Neuronal stem cell (in vitro differentiated cells): ENCODE measurements around the gene TNN.

ENCODE experiments used
- DNase-seq: peaks from one replicate; pipeline ENCODE4 v3.0.0-alpha.2; 2013; ENCODE audit warnings: low spot score
- H2AFZ ChIP-seq: one replicate; pipeline ENCODE4 v1.6.1; 2013; ENCODE audit warnings: mild to moderate bottlenecking, low read length, inconsistent platforms
- H2AK5ac ChIP-seq: 2 replicates; pipeline ENCODE4 v1.6.1; 2013; ENCODE audit warnings: low read depth, mild to moderate bottlenecking, inconsistent platforms, low read length, moderate library complexity, mixed read lengths
- H2BK120ac ChIP-seq: 2 replicates; pipeline ENCODE4 v1.6.1; 2013; ENCODE audit warnings: low read depth, mild to moderate bottlenecking, inconsistent platforms, low read length, moderate library complexity, mixed read lengths
- H2BK12ac ChIP-seq: one replicate; pipeline ENCODE4 v1.6.1; 2013; ENCODE audit warnings: low read length, inconsistent platforms
- H2BK15ac ChIP-seq: 2 replicates; pipeline ENCODE4 v1.6.1; 2013; ENCODE audit warnings: mild to moderate bottlenecking, low read length, inconsistent platforms, mixed read lengths
- H2BK5ac ChIP-seq: one replicate; pipeline ENCODE4 v1.6.1; 2013; ENCODE audit warnings: inconsistent platforms, mild to moderate bottlenecking, low read length, moderate library complexity
- H3K14ac ChIP-seq: one replicate; pipeline ENCODE4 v1.6.1; 2013; ENCODE audit warnings: low read length, inconsistent platforms
- H3K18ac ChIP-seq: 2 replicates; pipeline ENCODE4 v1.6.1; 2013; ENCODE audit warnings: low read length, inconsistent platforms
- H3K23ac ChIP-seq: 2 replicates; pipeline ENCODE4 v1.6.1; 2013; ENCODE audit warnings: low read depth, mild to moderate bottlenecking, mixed read lengths, low read length, inconsistent platforms; ENCODE audit not compliant: poor library complexity
- H3K27ac ChIP-seq: replicated peaks from 3 replicates; pipeline ENCODE4 v1.5.1; 2013; ENCODE audit warnings: low read length, inconsistent platforms
- H3K27me3 ChIP-seq, 3 experiments: 2 replicates each; pipeline ENCODE4 v1.6.1; 2013; ENCODE audit warnings: low read length in 3 of 3, mild to moderate bottlenecking in 2 of 3, inconsistent platforms in 1 of 3, low read depth in 1 of 3, mixed read lengths in 1 of 3, moderate library complexity in 1 of 3; ENCODE audit not compliant: control insufficient read depth in 3 of 3, insufficient read depth in 3 of 3
- H3K36me3 ChIP-seq, 2 donors: replicated peaks in 1 of 2; 2 replicates each; pipeline ENCODE4 v1.6.1; 2013; ENCODE audit warnings: low read length in 2 of 2; ENCODE audit not compliant: control insufficient read depth in 2 of 2, insufficient read depth in 2 of 2
- H3K4ac ChIP-seq: 2 replicates; pipeline ENCODE4 v1.6.1; 2013; ENCODE audit warnings: inconsistent platforms, mild to moderate bottlenecking, low read length, moderate library complexity
- H3K4me1 ChIP-seq, 2 donors: 1 replicate in 1 of 2; 2 replicates in 1 of 2; pipeline ENCODE4 v1.6.1; 2013; ENCODE audit warnings: low read length in 2 of 2, low read depth in 1 of 2; ENCODE audit not compliant: control insufficient read depth in 2 of 2, insufficient read depth in 1 of 2
- H3K4me2 ChIP-seq: one replicate; pipeline ENCODE4 v1.6.1; 2013; ENCODE audit warnings: mild to moderate bottlenecking, low read length, inconsistent platforms; ENCODE audit not compliant: insufficient read depth, poor library complexity, severe bottlenecking
- H3K4me3 ChIP-seq, 2 donors: 2 replicates each; pipeline ENCODE4 v1.5.1; 2013; ENCODE audit warnings: low read length in 2 of 2, mild to moderate bottlenecking in 2 of 2, inconsistent platforms in 1 of 2, moderate library complexity in 1 of 2
- H3K79me1 ChIP-seq: one replicate; pipeline ENCODE4 v1.6.1; 2013; ENCODE audit warnings: low read depth, mild to moderate bottlenecking, inconsistent platforms, low read length, moderate library complexity
- H3K9ac ChIP-seq: one replicate; pipeline ENCODE4 v1.6.1; 2013; ENCODE audit warnings: mild to moderate bottlenecking, low read depth, low read length, inconsistent platforms; ENCODE audit not compliant: poor library complexity
- H3K9me3 ChIP-seq, 2 donors: replicated peaks in 1 of 2; 2 replicates each; pipeline versions ENCODE3 to v1.6.1; 2013; ENCODE audit warnings: low read length in 2 of 2, mild to moderate bottlenecking in 2 of 2, inconsistent platforms in 1 of 2, low read depth in 1 of 2, mixed read lengths in 1 of 2, moderate library complexity in 1 of 2; ENCODE audit not compliant: control insufficient read depth in 2 of 2, insufficient read depth in 1 of 2
- H4K8ac ChIP-seq: one replicate; pipeline ENCODE4 v1.6.1; 2013; ENCODE audit warnings: low read depth, mild to moderate bottlenecking, inconsistent platforms, low read length, moderate library complexity
- H4K91ac ChIP-seq: one replicate; pipeline ENCODE4 v1.6.1; 2013; ENCODE audit warnings: low read length, low read depth, mild to moderate bottlenecking, inconsistent platforms; ENCODE audit not compliant: poor library complexity
- WGBS, 2 donors: extraction: QIAGEN DNeasy Blood & Tissue Kit; methylation state at CpG; one replicate each; pipeline ENCODE4 v1.1.7; 2013; ENCODE audit warnings: missing lambda C conversion rate in 2 of 2, mixed read lengths in 1 of 2; ENCODE audit not compliant: insufficient read length in 2 of 2, insufficient replicate concordance in 1 of 2; ENCODE audit errors: extremely low coverage in 2 of 2; 5-methylcytosine and 5-hydroxymethylcytosine counted together

TNN gene

GRCh38 chr1:175116903-175117302, 49.3 kb downstream of the TNN start:
- H4K8ac ChIP-seq = no peak overlapping the region
- H3K18ac ChIP-seq = no peak overlapping the region
- no CpG with 5 or more reads among the region's 11 CpGs for WGBS, 2 donors

GRCh38 chr1:175118375-175119367, 51.0 kb downstream of the TNN start:
- Histone ChIP-seq H3K36me3 (no peaks in the 10 kb centered on the region), H3K27me3 (no peaks in the 10 kb centered on the region), H2AK5ac (no peak overlapping the region), H3K4me2 (no peak overlapping the region), H3K9ac (peak overlapping the region; percentile 10), H2BK15ac (no peak overlapping the region), H4K91ac (no peak overlapping the region), H3K4me3 (no peak overlapping the region), H2BK5ac (no peak overlapping the region), H3K23ac (peak overlapping the region; percentile 23), H4K8ac (no peak overlapping the region), H3K79me1 (no peaks in the 10 kb centered on the region), H3K9me3 (no peaks in the 10 kb centered on the region), H3K4ac (no peak overlapping the region), H2BK120ac (no peak overlapping the region), H3K4me1 (no peaks in the 10 kb centered on the region), H3K27ac (no peak overlapping the region), H2AFZ (peak overlapping the region; percentile 7), H3K18ac (peak overlapping the region; percentile 46), H2BK12ac (no peak overlapping the region), H3K14ac (no peak overlapping the region)
- WGBS, 2 donors = no CpG with 5 or more reads among the region's 13 CpGs
- DNase-seq = no peak

More at GRCh38 chr1:175116903-175117302, 49.3 kb downstream of the TNN start:
- H4K91ac ChIP-seq = no peak overlapping the region
- H3K14ac ChIP-seq = peak overlapping the region; percentile 41
- H3K4me1 ChIP-seq = no peaks in the 10 kb centered on the region
- peaks cover 0 to 3% of the 10 kb centered on the region in 2 donors for H3K9me3 ChIP-seq
- H3K4ac ChIP-seq = no peak overlapping the region
- no peak overlapping the region for H2BK120ac ChIP-seq
- no peak overlapping the region for H2BK15ac ChIP-seq
- no peak overlapping the region for H2BK5ac ChIP-seq
- no peaks in the 10 kb centered on the region for H3K27me3 ChIP-seq
- no peaks in the 10 kb centered on the region for H3K79me1 ChIP-seq
- no peaks in the 10 kb centered on the region for H3K36me3 ChIP-seq
- no peak overlapping the region for H2AFZ ChIP-seq
- H3K27ac ChIP-seq = no peak overlapping the region
- DNase-seq = no peak
- no peak overlapping the region for H3K4me2 ChIP-seq
- no peak overlapping the region for H3K9ac ChIP-seq
- H3K4me3 ChIP-seq = no peak overlapping the region
- no peak overlapping the region for H2BK12ac ChIP-seq
- H3K23ac ChIP-seq = no peak overlapping the region
- no peak overlapping the region for H2AK5ac ChIP-seq

GRCh38 chr1:175120511-175120910, 52.9 kb downstream of the TNN start:
- no peak overlapping the region for H2BK120ac ChIP-seq
- no peak overlapping the region for H3K4me3 ChIP-seq
- no peak overlapping the region for H3K4ac ChIP-seq
- no peak overlapping the region for H2BK15ac ChIP-seq
- H3K23ac ChIP-seq = no peak overlapping the region
- no peaks in the 10 kb centered on the region for H3K36me3 ChIP-seq
- DNase-seq = no peak
- H3K27me3 ChIP-seq = no peaks in the 10 kb centered on the region
- no peaks in the 10 kb centered on the region for H3K9me3 ChIP-seq
- no CpG with 5 or more reads among the region's 1 CpG for WGBS, 2 donors
- no peak overlapping the region for H2BK12ac ChIP-seq
- no peaks in the 10 kb centered on the region for H3K4me1 ChIP-seq
- H2BK5ac ChIP-seq = no peak overlapping the region
- H3K4me2 ChIP-seq = no peak overlapping the region
- H2AFZ ChIP-seq = no peak overlapping the region
- H4K8ac ChIP-seq = no peak overlapping the region
- no peaks in the 10 kb centered on the region for H3K79me1 ChIP-seq
- no peak overlapping the region for H3K14ac ChIP-seq
- H3K18ac ChIP-seq = no peak overlapping the region
- H2AK5ac ChIP-seq = no peak overlapping the region
- H4K91ac ChIP-seq = no peak overlapping the region
- H3K27ac ChIP-seq = no peak overlapping the region
- H3K9ac ChIP-seq = no peak overlapping the region

- H3K18ac ChIP-seq = no peak overlapping the region
- H2BK15ac ChIP-seq = no peak overlapping the region
- no peaks in the 10 kb centered on the region for H3K79me1 ChIP-seq
- H3K4ac ChIP-seq = no peak overlapping the region
- peaks cover 0 to 8% (median 0%) of the 10 kb centered on the region in 3 experiments for H3K27me3 ChIP-seq
- no peak overlapping the region for H2BK5ac ChIP-seq
- H3K4me2 ChIP-seq = no peak overlapping the region
- no peak overlapping the region for H4K8ac ChIP-seq
- no CpG with 5 or more reads among the region's 1 CpG for WGBS, 2 donors
- no peak overlapping the region for H2BK120ac ChIP-seq
- no peak for DNase-seq
- H4K91ac ChIP-seq = no peak overlapping the region
- H3K4me3 ChIP-seq = no peak overlapping the region
- no peak overlapping the region for H3K14ac ChIP-seq
- H2AFZ ChIP-seq = no peak overlapping the region
- H2BK12ac ChIP-seq = no peak overlapping the region
- H3K27ac ChIP-seq = no peak overlapping the region
- no peaks in the 10 kb centered on the region for H3K9me3 ChIP-seq
- H3K23ac ChIP-seq = no peak overlapping the region
- no peak overlapping the region for H2AK5ac ChIP-seq
- no peaks in the 10 kb centered on the region for H3K36me3 ChIP-seq
- H3K9ac ChIP-seq = no peak overlapping the region
- peaks cover 3 to 4% of the 10 kb centered on the region in 2 donors for H3K4me1 ChIP-seq
Measured at GRCh38 chr1:175124861-175125260, 57.2 kb downstream of the TNN start.
